Measurements from ENCODE around the gene TENT5C.

TENT5C gene

GRCh38 chr1:117574161-117574835 is 31.6 kb upstream of the TENT5C start:
- no peak for DNase-seq

- DNase-seq: no peak
These were observed 30.1 kb upstream of the TENT5C start for GRCh38 chr1:117575586-117576225.

GRCh38 chr1:117576236-117576635 is 29.6 kb upstream of the TENT5C start:
- no peak for DNase-seq

DNA sequence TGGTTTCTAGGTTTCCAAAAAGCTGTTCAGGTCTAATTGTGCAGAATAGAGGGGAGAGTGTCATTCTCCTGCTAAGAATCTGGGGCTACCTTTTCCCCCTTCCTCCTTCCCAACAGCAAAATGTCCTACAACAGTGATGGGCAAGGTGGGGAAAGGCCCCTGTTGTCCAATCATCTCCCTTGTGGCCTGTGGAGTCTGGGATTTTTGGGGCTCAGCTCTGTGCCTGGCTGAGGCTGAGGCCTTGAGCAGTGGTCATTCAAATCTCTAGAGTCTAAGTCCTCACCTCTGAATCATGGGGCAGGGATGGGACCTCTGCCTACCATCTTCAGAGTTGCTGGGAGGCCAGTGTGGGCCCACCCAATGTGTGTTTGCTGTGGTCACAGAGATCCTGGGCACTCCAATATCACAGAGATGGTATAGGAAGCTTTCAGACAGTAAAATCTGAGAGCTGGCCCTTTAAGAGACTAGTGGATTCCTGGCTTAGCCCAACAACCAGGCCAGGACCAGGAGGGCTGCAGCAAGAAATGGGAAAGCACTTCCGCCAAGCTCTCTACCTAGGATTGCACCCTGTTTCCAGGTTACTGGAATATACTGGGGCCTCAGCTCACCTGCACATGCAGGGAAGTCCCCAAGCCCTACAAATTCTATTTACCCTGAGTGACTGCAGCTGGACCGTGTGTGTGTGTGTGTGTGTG is 28.5 kb upstream of the TENT5C start:
- no peak for DNase-seq

DNA sequence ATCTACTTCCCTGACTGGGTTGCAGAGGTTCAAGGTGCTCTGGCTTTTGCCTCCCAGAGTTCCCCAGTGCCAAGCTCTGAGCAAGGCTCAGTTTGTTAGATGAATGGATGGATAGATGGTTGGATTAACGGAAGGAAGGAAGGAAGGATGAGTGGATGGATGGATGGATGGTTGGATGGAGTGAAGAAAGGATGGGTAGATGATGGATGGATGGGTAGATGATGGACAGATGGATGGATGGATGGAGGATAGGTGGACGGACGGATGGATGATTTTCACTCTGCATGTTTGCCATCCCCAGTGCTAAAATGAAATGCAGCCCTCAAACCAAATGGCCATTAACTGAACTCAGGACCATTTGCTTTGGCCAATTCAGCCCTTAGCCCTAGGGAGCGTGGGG is 27.4 kb upstream of the TENT5C start:
- DNase-seq: no peak

GRCh38 chr1:117579221-117579906 is 26.5 kb upstream of the TENT5C start:
- no peak for DNase-seq

DNA sequence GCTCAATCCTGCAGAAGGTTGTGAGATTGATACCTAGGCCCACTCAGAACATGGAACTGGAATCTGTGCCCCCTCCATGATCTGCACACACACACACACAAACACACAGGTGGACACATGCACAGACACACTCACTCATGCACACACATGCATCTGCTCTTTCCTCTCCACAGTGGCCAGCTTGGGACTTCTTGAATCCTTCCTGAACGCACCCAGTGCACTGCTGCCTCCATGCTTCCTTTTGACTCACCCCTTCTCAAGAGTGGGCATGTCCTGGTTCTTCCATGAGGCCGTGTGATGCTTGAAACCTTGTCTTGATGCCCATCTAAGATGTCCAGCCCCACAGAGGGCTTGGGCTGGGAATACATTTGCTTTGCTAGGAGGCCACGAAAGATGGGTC is 25.4 kb upstream of the TENT5C start:
- no peak for DNase-seq

GRCh38 chr1:117580882-117581281 is 25.0 kb upstream of the TENT5C start:
- no peak for DNase-seq

DNA sequence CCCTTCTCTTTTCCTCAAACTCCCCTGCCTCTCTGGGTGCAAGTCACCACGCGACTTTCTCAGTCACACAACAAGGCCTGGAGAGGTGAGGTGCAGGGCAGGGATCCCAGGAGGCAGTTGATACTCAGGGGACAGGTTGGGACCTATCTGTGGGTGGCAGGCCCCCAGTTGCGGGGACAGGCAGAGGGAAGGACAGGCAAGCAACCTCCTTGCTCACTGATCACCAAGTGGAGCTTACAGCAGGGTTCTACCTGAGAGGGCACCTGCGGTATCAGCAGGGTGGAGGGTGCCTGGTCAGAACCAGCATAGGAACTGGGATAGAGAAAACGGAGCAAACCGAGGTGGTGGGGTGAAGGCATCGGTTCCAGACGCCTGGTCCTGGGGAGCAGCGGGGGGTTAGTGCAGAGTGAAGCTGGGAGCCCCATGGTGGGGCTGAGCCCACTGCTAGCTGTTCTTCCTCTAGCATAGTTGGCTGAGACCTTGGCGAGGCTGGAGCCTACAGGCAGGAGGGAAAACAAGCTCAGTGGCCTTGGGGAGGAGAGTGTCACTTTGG is 24.4 kb upstream of the TENT5C start:
- DNase-seq: no peak

DNA sequence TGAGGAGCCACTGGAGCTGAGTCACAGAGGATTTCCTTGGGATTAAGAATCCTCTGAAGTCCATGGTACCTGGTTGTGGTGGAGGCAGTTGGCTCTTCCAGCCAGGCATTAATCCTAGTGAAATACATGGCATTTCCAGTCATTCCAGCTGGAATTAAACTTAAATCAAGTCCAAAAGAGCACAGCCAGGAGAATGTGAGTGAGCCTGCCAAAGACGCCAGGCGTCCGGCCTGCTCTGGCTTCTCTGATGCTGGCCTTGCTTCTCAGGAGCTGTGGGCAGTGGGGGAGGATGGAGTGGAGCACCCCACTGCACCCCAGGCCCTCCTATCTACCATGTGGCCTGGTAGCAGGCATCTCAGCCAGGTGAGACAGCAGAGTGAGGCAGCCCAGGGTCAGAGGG is 23.4 kb upstream of the TENT5C start:
- no peak for DNase-seq

DNA sequence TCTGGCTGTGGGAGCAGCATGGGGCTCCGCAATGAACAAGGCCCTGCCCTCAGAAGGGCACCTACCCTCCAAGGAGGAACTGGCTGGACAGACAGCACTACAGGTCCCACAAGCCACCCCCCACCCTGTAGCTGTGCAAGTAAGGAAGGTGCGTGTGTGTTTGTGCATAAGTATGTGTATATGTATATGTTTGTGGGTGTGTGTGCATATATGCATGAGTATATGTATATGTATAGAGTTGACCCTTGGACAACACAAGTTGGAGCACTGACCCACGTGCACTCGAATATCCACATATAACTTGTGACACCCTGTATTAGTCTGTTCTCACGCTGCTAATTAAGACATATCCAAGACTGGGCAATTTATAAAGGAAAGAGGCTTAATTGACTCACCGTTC is 22.6 kb upstream of the TENT5C start:
- no peak for DNase-seq

- no peak for DNase-seq
These were observed 21.7 kb upstream of the TENT5C start for GRCh38 chr1:117584181-117584580.

DNA sequence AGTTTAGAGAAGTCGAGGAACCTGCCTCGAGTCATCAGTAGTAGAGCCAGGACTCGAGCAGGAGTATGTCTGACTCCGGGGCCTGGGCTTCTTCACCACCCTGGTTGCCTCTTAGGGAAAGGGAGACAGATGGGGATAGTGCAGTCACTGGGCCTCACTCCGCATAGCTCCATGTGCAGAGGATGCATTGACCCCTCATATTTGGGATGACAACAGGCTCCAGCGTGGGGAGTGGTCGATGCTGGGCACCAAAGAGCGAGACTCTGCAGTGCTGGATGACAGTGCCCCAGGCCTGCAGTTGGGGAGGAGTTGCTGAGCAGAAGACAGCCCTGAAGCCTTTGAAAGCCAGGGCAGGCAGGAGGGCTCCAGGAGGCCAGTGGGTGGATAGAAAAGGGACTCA is 20.8 kb upstream of the TENT5C start:
- no peak for DNase-seq

- DNase-seq: no peak
These were observed 19.5 kb upstream of the TENT5C start for GRCh38 chr1:117586337-117586736.

- no peak for DNase-seq
These were observed 18.9 kb upstream of the TENT5C start for GRCh38 chr1:117586747-117587498.

DNA sequence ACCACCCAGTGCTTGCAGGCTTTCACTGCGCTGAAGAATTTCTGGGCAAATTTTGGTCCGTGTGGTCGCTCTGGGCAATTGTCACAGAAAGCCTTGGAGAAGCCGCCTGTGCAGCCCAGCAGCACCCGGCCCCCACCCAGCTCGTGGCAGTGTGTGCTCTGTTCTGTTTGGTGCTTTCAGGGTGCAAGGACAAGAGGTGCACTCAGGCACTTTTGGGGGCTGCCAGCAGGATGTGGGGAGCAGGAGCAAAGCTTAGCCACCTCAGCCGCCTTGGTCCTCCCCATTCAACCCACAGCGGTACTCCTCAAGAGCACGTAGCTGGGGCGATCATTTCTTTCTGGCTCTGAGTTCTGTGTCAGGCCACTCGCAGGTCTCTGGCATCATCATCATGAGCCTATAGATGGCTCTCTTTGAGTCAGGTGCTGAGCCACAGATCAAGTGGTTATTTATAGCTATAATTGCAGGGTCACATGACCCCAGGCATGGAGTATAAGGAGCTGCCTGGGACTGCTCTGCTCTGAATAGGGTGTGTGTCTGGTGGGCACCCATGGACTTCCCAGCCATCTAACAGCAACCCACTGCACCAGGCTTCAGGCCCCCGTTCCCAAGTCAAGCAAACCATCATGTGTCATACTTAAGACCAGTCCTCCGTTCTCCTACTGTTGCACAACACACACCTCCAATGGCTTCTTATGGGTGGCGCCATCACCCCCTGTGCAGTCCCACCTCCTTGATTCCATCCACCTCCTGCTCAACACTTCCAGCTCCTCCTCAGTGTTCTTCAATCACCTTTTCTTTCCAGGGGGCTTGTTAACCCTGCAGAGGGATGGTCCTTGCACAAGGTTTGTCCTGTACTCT is 18.1 kb upstream of the TENT5C start:
- no peak for DNase-seq

- DNase-seq: no peak
These were observed 16.3 kb upstream of the TENT5C start for GRCh38 chr1:117589544-117589943.

DNA sequence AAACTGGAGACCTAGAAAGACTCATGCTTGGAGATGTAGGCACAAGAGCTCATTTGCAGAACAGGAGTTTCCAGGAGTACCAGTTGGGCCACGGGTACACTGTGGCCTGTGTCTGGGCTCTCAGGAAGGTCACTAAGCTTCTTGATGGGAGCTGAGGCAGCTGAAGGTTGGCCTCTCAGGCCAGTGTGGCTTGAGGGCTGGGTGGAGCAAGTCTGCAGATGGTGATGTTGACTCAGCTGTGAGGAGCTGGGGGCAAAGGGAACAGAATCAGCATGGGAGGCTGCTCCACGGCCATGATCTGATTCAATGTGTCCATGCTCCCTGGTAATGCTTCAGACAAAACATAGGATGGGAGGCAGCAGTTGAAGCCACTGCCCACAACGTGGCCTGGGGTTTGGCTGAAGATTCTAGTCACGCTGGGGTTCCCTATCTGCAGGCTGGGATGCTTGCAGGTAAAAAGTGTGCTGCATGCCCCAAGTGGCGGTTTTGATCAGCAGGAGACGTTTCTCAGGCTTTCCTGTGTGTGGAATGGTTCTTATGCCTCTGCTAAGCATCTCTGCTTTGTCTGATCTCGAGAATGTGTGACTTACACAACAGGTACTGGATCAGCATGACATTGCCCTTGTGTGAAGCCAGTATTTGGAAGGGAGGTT is 15.4 kb upstream of the TENT5C start:
- DNase-seq: no peak

DNA sequence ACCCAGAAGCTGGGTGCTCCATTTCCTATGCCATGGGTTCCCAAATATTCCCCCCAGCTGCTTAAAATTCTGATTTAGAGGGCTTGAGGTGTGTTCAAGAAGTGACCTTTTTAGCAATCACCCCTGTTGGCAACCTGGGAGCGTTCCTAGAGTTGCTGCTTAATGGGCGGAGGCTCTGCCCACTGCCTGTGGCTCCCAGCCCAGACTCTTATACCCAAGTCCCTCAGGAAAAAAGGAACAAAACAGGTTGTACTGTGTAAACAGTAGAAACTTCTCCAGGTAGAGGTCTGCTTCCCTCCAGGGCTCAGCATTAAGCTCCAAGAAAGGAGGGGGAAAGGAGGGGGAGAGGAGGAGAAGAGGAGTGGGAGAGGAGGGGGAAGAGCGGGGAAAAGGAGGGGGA is 14.6 kb upstream of the TENT5C start:
- no peak for DNase-seq

DNA sequence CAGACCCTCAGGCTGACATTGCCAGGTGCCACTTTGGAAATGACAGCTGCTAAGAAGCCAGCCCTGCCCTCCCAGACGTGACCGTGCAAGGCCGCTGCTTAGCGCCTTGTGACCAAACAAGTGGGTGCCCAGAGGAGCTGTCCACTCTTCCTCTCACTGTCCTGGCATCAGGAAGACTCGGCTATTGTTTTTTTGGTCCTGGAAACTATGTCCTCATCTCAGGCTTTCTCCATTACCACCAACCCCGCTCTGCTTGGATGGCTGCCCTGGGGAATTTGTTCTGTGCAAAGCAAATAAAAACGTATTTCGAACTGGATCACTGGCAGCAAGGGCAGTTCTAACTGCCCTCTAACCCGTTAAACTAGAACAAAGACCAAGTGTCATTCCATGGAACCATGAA is 13.7 kb upstream of the TENT5C start:
- DNase-seq: no peak
